ENCODE measurements around the gene UBE2E1. TPM values are rescaled to one million over a fixed set of nuclear protein-coding genes. Genes with fewer than 3 reads are reported as not detected.

UBE2E1 gene
- total and polyA plus RNA-seq, 9 donors = 60.3 to 95.4 (median 86.9) TPM

GRCh38 chr3:23806534-23807423 is 1.0 kb downstream of the UBE2E1 start:
- DNase-seq = peak; percentile 89
- peaks cover 21% of the 10 kb centered on the region for H3K4me1 ChIP-seq (ENCODE audit: control insufficient read depth, insufficient read depth, low read length)
- 0% methylated on average over 29 of the region's 71 CpGs for WGBS (ENCODE audit: insufficient coverage)

GRCh38 chr3:23807424-23808015 is 1.8 kb downstream of the UBE2E1 start:
- no peak for DNase-seq
- Histone ChIP-seq H3K36me3 (ENCODE audit: control insufficient read depth, insufficient read depth, low read length) (peaks cover 3% of the 10 kb centered on the region), H3K27me3 (ENCODE audit: control insufficient read depth, insufficient read depth, low read length) (no peaks in the 10 kb centered on the region), H3K4me3 (ENCODE audit: low read length) (peak overlapping the region; percentile 50), H3K4me1 (ENCODE audit: control insufficient read depth, insufficient read depth, low read length) (peaks cover 21% of the 10 kb centered on the region), H3K27ac (ENCODE audit: low read length) (peak overlapping the region; percentile 81), H3K9me3 (replicated peaks; ENCODE audit: control insufficient read depth, low read depth, low read length) (no peaks in the 10 kb centered on the region)
- no CpG with 5 or more reads among the region's 5 CpGs for WGBS (ENCODE audit: insufficient coverage)

More at GRCh38 chr3:23806534-23807423, 1.0 kb downstream of the UBE2E1 start:
- H3K27me3 ChIP-seq (ENCODE audit: control insufficient read depth, insufficient read depth, low read length) = no peaks in the 10 kb centered on the region
- H3K36me3 ChIP-seq (ENCODE audit: control insufficient read depth, insufficient read depth, low read length) = peaks cover 3% of the 10 kb centered on the region
- no peaks in the 10 kb centered on the region for H3K9me3 ChIP-seq (replicated peaks; ENCODE audit: control insufficient read depth, low read depth, low read length)
- peak overlapping the region; percentile 50 for H3K4me3 ChIP-seq (ENCODE audit: low read length)
- peak overlapping the region; percentile 81 for H3K27ac ChIP-seq (ENCODE audit: low read length)

- peaks cover 21% of the 10 kb centered on the region for H3K4me1 ChIP-seq (ENCODE audit: control insufficient read depth, insufficient read depth, low read length)
- no peaks in the 10 kb centered on the region for H3K9me3 ChIP-seq (replicated peaks; ENCODE audit: control insufficient read depth, low read depth, low read length)
- no peaks in the 10 kb centered on the region for H3K27me3 ChIP-seq (ENCODE audit: control insufficient read depth, insufficient read depth, low read length)
- whole genome bisulfite sequencing (ENCODE audit: insufficient coverage) = 60% methylated on average over 1 of the region's 5 CpGs
- H3K27ac ChIP-seq (ENCODE audit: low read length) = no peak overlapping the region
- DNase-seq = no peak
- H3K4me3 ChIP-seq (ENCODE audit: low read length) = no peak overlapping the region
- H3K36me3 ChIP-seq (ENCODE audit: control insufficient read depth, insufficient read depth, low read length) = peaks cover 4% of the 10 kb centered on the region
Measured at GRCh38 chr3:23808525-23808924, 2.8 kb downstream of the UBE2E1 start.

GRCh38 chr3:23809294-23809693 is 3.5 kb downstream of the UBE2E1 start:
- H3K27ac ChIP-seq (ENCODE audit: low read length) = no peak overlapping the region
- H3K36me3 ChIP-seq (ENCODE audit: control insufficient read depth, insufficient read depth, low read length) = peaks cover 4% of the 10 kb centered on the region
- 50% methylated on average over 1 of the region's 2 CpGs for WGBS (ENCODE audit: insufficient coverage)
- H3K4me3 ChIP-seq (ENCODE audit: low read length) = no peak overlapping the region
- peaks cover 21% of the 10 kb centered on the region for H3K4me1 ChIP-seq (ENCODE audit: control insufficient read depth, insufficient read depth, low read length)
- DNase-seq = no peak
- no peaks in the 10 kb centered on the region for H3K9me3 ChIP-seq (replicated peaks; ENCODE audit: control insufficient read depth, low read depth, low read length)
- no peaks in the 10 kb centered on the region for H3K27me3 ChIP-seq (ENCODE audit: control insufficient read depth, insufficient read depth, low read length)

- no peaks in the 10 kb centered on the region for H3K27me3 ChIP-seq (ENCODE audit: control insufficient read depth, insufficient read depth, low read length)
- H3K9me3 ChIP-seq (replicated peaks; ENCODE audit: control insufficient read depth, low read depth, low read length) = no peaks in the 10 kb centered on the region
- peak overlapping the region; percentile 72 for H3K27ac ChIP-seq (ENCODE audit: low read length)
- WGBS (ENCODE audit: insufficient coverage) = 38% methylated on average over 5 of the region's 13 CpGs
- peak; percentile 32 for DNase-seq
- H3K36me3 ChIP-seq (ENCODE audit: control insufficient read depth, insufficient read depth, low read length) = peaks cover 4% of the 10 kb centered on the region
- peaks cover 21% of the 10 kb centered on the region for H3K4me1 ChIP-seq (ENCODE audit: control insufficient read depth, insufficient read depth, low read length)
- H3K4me3 ChIP-seq (ENCODE audit: low read length) = peak overlapping the region; percentile 43
Measured at GRCh38 chr3:23809840-23810342, 4.1 kb downstream of the UBE2E1 start.

- peak overlapping the region; percentile 54 for H3K4me3 ChIP-seq (ENCODE audit: low read length)
- peak; percentile 52 for DNase-seq
- no peaks in the 10 kb centered on the region for H3K9me3 ChIP-seq (replicated peaks; ENCODE audit: control insufficient read depth, low read depth, low read length)
- H3K4me1 ChIP-seq (ENCODE audit: control insufficient read depth, insufficient read depth, low read length) = peaks cover 17% of the 10 kb centered on the region
- H3K27me3 ChIP-seq (ENCODE audit: control insufficient read depth, insufficient read depth, low read length) = no peaks in the 10 kb centered on the region
- WGBS (ENCODE audit: insufficient coverage) = under 1% methylated on average over 78 of the region's 78 CpGs
- peak overlapping the region; percentile 72 for H3K27ac ChIP-seq (ENCODE audit: low read length)
- peaks cover 4% of the 10 kb centered on the region for H3K36me3 ChIP-seq (ENCODE audit: control insufficient read depth, insufficient read depth, low read length)
Measured at GRCh38 chr3:23810343-23811184, 4.8 kb downstream of the UBE2E1 start.

GRCh38 chr3:23811185-23811527 is 5.4 kb downstream of the UBE2E1 start:
- Histone ChIP-seq H3K4me1 (ENCODE audit: control insufficient read depth, insufficient read depth, low read length) (peaks cover 17% of the 10 kb centered on the region), H3K4me3 (ENCODE audit: low read length) (peak overlapping the region; percentile 54), H3K27me3 (ENCODE audit: control insufficient read depth, insufficient read depth, low read length) (no peaks in the 10 kb centered on the region), H3K9me3 (replicated peaks; ENCODE audit: control insufficient read depth, low read depth, low read length) (no peaks in the 10 kb centered on the region), H3K27ac (ENCODE audit: low read length) (peak overlapping the region; percentile 9), H3K36me3 (ENCODE audit: control insufficient read depth, insufficient read depth, low read length) (peaks cover 4% of the 10 kb centered on the region)
- no peak for DNase-seq
- WGBS (ENCODE audit: insufficient coverage) = 43% methylated on average over 7 of the region's 10 CpGs

GRCh38 chr3:23811919-23812318 is 6.2 kb downstream of the UBE2E1 start:
- Histone ChIP-seq H3K36me3 (ENCODE audit: control insufficient read depth, insufficient read depth, low read length) (peaks cover 4% of the 10 kb centered on the region), H3K4me3 (ENCODE audit: low read length) (no peak overlapping the region), H3K27me3 (ENCODE audit: control insufficient read depth, insufficient read depth, low read length) (no peaks in the 10 kb centered on the region), H3K4me1 (ENCODE audit: control insufficient read depth, insufficient read depth, low read length) (peaks cover 17% of the 10 kb centered on the region), H3K27ac (ENCODE audit: low read length) (no peak overlapping the region), H3K9me3 (replicated peaks; ENCODE audit: control insufficient read depth, low read depth, low read length) (no peaks in the 10 kb centered on the region)
- DNase-seq = no peak

GRCh38 chr3:23815879-23816278 is 10.1 kb downstream of the UBE2E1 start:
- peaks cover 10% of the 10 kb centered on the region for H3K4me1 ChIP-seq (ENCODE audit: control insufficient read depth, insufficient read depth, low read length)
- no peaks in the 10 kb centered on the region for H3K9me3 ChIP-seq (replicated peaks; ENCODE audit: control insufficient read depth, low read depth, low read length)
- DNase-seq = no peak
- 71% methylated on average over 1 of the region's 3 CpGs for WGBS (ENCODE audit: insufficient coverage)
- no peaks in the 10 kb centered on the region for H3K27me3 ChIP-seq (ENCODE audit: control insufficient read depth, insufficient read depth, low read length)
- H3K36me3 ChIP-seq (ENCODE audit: control insufficient read depth, insufficient read depth, low read length) = peaks cover 6% of the 10 kb centered on the region
- H3K27ac ChIP-seq (ENCODE audit: low read length) = no peak overlapping the region
- no peak overlapping the region for H3K4me3 ChIP-seq (ENCODE audit: low read length)

GRCh38 chr3:23816721-23817120 is 11.0 kb downstream of the UBE2E1 start:
- Histone ChIP-seq H3K9me3 (replicated peaks; ENCODE audit: control insufficient read depth, low read depth, low read length) (no peaks in the 10 kb centered on the region), H3K4me1 (ENCODE audit: control insufficient read depth, insufficient read depth, low read length) (peaks cover 5% of the 10 kb centered on the region), H3K27me3 (ENCODE audit: control insufficient read depth, insufficient read depth, low read length) (no peaks in the 10 kb centered on the region), H3K4me3 (ENCODE audit: low read length) (no peak overlapping the region), H3K27ac (ENCODE audit: low read length) (no peak overlapping the region), H3K36me3 (ENCODE audit: control insufficient read depth, insufficient read depth, low read length) (peaks cover 6% of the 10 kb centered on the region)
- no peak for DNase-seq
- no CpG with 5 or more reads among the region's 2 CpGs for WGBS (ENCODE audit: insufficient coverage)
